Keratinocyte (primary cell): ENCODE data around the gene EDEM1. TPM values are rescaled to one million over a fixed set of nuclear protein-coding genes. Genes with fewer than 3 reads are reported as not detected.
A peak's percentile ranks its signal among the peaks of the same experiment; 100 is the strongest.

Source experiments
- DNase-seq: peaks from one replicate; pipeline ENCODE4 v3.0.0-alpha.2; 2011; ENCODE audit warnings: low read depth, missing footprints, low spot score
- FAIRE-seq: peaks from 2 replicates; lab custom pipeline; 2011; peaks lifted over from hg19 to GRCh38; lab: Jason Lieb, UNC
- H2AFZ ChIP-seq: 2 replicates; pipeline ENCODE4 v1.6.0; 2012; ENCODE audit warnings: low read length, control low read depth, inconsistent platforms; ENCODE audit not compliant: control insufficient read depth
- H3K27ac ChIP-seq: 2 replicates; pipeline ENCODE4 v1.5.1; 2011; ENCODE audit warnings: low read length; ENCODE audit not compliant: control insufficient read depth, insufficient read depth
- H3K27me3 ChIP-seq: 3 replicates; pipeline ENCODE4 v1.6.0; 2011; ENCODE audit warnings: low read length; ENCODE audit not compliant: control insufficient read depth, insufficient read depth; ENCODE audit errors: extremely low read depth
- H3K36me3 ChIP-seq, 2 experiments: 2 replicates in 1 of 2; 3 replicates in 1 of 2; pipeline ENCODE4 v1.5.1; 2011; ENCODE audit warnings: low read length in 2 of 2, mild to moderate bottlenecking in 1 of 2; ENCODE audit not compliant: control insufficient read depth in 2 of 2, insufficient read depth in 2 of 2; ENCODE audit errors: extremely low read depth in 1 of 2
- H3K4me1 ChIP-seq: 3 replicates; pipeline ENCODE4 v1.5.1; 2011; ENCODE audit warnings: low read length; ENCODE audit not compliant: control insufficient read depth, insufficient read depth; ENCODE audit errors: extremely low read depth
- H3K4me2 ChIP-seq: 3 replicates; pipeline ENCODE4 v1.6.0; 2011; ENCODE audit warnings: low read depth, low read length; ENCODE audit not compliant: control insufficient read depth, insufficient read depth; ENCODE audit errors: extremely low read depth
- H3K4me3 ChIP-seq, 3 experiments: fragments of 200-600 bp in 1 of 3; sonication (generic) in 1 of 3; 2 replicates in 2 of 3; 3 replicates in 1 of 3; pipeline ENCODE4 v1.5.1; 2011 to 2016; ENCODE audit warnings: low read length in 3 of 3, mild to moderate bottlenecking in 3 of 3, control low read depth in 2 of 3, inconsistent platforms in 1 of 3, low read depth in 1 of 3, mixed read lengths in 1 of 3, mixed run types in 1 of 3, moderate library complexity in 1 of 3; ENCODE audit not compliant: control insufficient read depth in 2 of 3, insufficient read depth in 2 of 3; ENCODE audit errors: extremely low read depth in 1 of 3
- H3K79me2 ChIP-seq: 2 replicates; pipeline ENCODE4 v1.6.0; 2012; ENCODE audit warnings: low read length; ENCODE audit not compliant: control insufficient read depth, insufficient read depth
- H3K9ac ChIP-seq: 3 replicates; pipeline ENCODE4 v1.6.0; 2011; ENCODE audit warnings: low read length; ENCODE audit not compliant: control insufficient read depth, insufficient read depth; ENCODE audit errors: extremely low read depth
- H3K9me1 ChIP-seq: 3 replicates; pipeline ENCODE4 v1.6.0; 2011; ENCODE audit warnings: low read length; ENCODE audit not compliant: control insufficient read depth, insufficient read depth; ENCODE audit errors: extremely low read depth
- H3K9me3 ChIP-seq: 2 replicates; pipeline ENCODE4 v1.5.1; 2012; ENCODE audit warnings: low read depth, low read length; ENCODE audit not compliant: control insufficient read depth
- H4K20me1 ChIP-seq: 3 replicates; pipeline ENCODE4 v1.6.0; 2011; ENCODE audit warnings: low read length; ENCODE audit not compliant: control insufficient read depth, insufficient read depth; ENCODE audit errors: extremely low read depth
- EZH2 ChIP-seq: IDR thresholded peaks from one replicate; pipeline ENCODE4 v1.6.1; 2012; ENCODE audit warnings: inconsistent platforms, mild to moderate bottlenecking, low read length, moderate library complexity
- dilution Hi-C: fragments of 300-500 bp; cut with MboI; formaldehyde crosslinking; loops from one replicate; pipeline ENCODE4 v1.7.0; 2020; ENCODE audit warnings: low sequenced_read_pairs; ENCODE audit not compliant: extremely low pct_ligation_motif_present
- polyA minus RNA-seq, 3 experiments: library from RNA; depleted of rRNA, polyadenylated mRNA; stranded (reverse); fragments of >200 nt; gene quantifications; 1 replicate in 1 of 3; 2 replicates in 1 of 3; 3 replicates in 1 of 3; pipeline ENCODE4 v1.2.3, GENCODE V29; 2011
- polyA plus RNA-seq, 5 experiments: library from polyadenylated mRNA; depleted of rRNA in 3 of 5; stranded (reverse) in 3 of 5; stranded (forward) in 1 of 5; unstranded in 1 of 5; fragments of >200 nt; gene quantifications; 1 replicate in 1 of 5; 2 replicates in 3 of 5; 3 replicates in 1 of 5; pipeline versions ENCODE4 v1.2.1 to v1.2.3, GENCODE V29; 2011 to 2012; ENCODE audit warnings: missing spikeins in 2 of 5, low read depth in 1 of 5, low replicate concordance in 1 of 5
- TF ChIP-seq, protein P1 (sequence below), 3 experiments: IDR thresholded peaks in 1 of 3; conservative IDR thresholded peaks in 1 of 3; optimal IDR thresholded peaks in 1 of 3; 2 replicates in 2 of 3; 3 replicates in 1 of 3; pipeline versions ENCODE3 to v1.5.1; 2011; ENCODE audit warnings: low read length in 3 of 3, mild to moderate bottlenecking in 3 of 3, moderate library complexity in 2 of 3, control low read depth in 1 of 3, inconsistent platforms in 1 of 3; ENCODE audit not compliant: insufficient read depth in 2 of 3; ENCODE audit errors: extremely low read depth in 1 of 3

Gene EDEM1
- polyA plus RNA-seq (52.4 to 66.8 TPM (median 65.2 TPM) in 3 replicates), polyA minus RNA-seq (53.2 to 88.3 TPM (median 76.5 TPM) in 3 replicates)
- polyA plus RNA-seq (2011; ENCODE audit: low read depth) = 15.3 TPM
- polyA plus RNA-seq (2011; cell fraction: cytosol; rRNA removed) = 32.2 and 50.7 TPM in 2 replicates
- 92.6 and 101 TPM in 2 replicates for polyA plus RNA-seq (2011; cell fraction: nucleus; rRNA removed)
- polyA plus RNA-seq (2012; ENCODE audit: low replicate concordance) = 36.0 and 41.7 TPM in 2 replicates
- polyA minus RNA-seq (2011; cell fraction: cytosol; rRNA and poly(A)+ RNA removed) = 126 TPM
- 97.1 and 198 TPM in 2 replicates for polyA minus RNA-seq (2011; cell fraction: nucleus; rRNA and poly(A)+ RNA removed)

DNA sequence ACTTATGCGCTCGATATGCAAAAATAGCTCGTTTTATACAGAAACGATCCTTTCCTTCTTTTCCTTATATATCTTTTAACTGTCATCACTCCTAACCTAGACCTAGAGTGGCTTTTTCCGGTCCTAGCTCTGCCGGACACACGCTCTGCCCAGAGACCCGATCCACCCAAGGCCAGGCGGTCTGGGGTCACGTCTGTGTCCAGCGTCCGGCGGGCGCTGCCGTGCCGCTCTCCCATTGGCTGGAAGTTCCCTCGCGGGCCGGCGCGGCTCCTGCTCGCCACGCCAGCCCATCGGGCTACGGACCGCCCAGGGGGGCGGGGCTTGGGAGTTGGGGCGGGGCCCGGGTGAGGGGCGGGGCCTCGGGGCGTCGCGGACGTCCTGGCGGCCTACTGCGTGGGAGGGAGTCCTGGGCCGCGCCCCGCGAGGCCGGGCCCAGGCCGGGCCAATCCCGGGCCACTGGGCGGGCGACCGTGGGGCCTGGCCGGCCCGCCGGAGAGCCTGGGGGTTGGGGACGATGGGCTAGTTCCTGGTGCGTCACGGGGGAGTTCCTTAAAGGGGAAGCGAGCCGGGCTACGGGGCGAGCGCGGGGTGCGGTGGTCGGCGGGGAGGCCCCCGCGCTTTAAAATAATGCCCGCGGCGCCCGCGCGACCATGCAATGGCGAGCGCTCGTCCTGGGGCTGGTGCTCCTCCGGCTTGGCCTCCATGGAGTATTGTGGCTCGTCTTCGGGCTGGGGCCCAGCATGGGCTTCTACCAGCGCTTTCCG, at the start of gene EDEM1:
Gene EDEM1, plus strand, starts transcription at position 552 of the 764 bp plus-strand sequence. Its CDS starts 99 bp downstream, at position 651.
- dilution Hi-C loops = no loop called here
- Histone ChIP-seq H3K79me2 (peaks cover 48% of the 10 kb centered on the region), H3K27ac (peak within 1 kb of the TSS; percentile 96), H3K4me1 (peaks cover 26% of the 10 kb centered on the region), H3K9me1 (no peaks in the 10 kb centered on the region), H2AFZ (peak within 1 kb of the TSS; percentile 83), H3K9ac (peak within 1 kb of the TSS; percentile 98), H3K4me3 (peak within 1 kb of the TSS; percentile 76 to 97 (median 97)), H4K20me1 (peaks cover 3% of the 10 kb centered on the region), H3K4me2 (peak within 1 kb of the TSS; percentile 99), H3K36me3 (peaks cover 2 to 8% of the 10 kb centered on the region in 2 experiments), H3K9me3 (no peaks in the 10 kb centered on the region), H3K27me3 (no peaks in the 10 kb centered on the region)
- DNase-seq (peak; percentile 45), FAIRE-seq (no peak)
- TF ChIP-seq, protein P1, sequence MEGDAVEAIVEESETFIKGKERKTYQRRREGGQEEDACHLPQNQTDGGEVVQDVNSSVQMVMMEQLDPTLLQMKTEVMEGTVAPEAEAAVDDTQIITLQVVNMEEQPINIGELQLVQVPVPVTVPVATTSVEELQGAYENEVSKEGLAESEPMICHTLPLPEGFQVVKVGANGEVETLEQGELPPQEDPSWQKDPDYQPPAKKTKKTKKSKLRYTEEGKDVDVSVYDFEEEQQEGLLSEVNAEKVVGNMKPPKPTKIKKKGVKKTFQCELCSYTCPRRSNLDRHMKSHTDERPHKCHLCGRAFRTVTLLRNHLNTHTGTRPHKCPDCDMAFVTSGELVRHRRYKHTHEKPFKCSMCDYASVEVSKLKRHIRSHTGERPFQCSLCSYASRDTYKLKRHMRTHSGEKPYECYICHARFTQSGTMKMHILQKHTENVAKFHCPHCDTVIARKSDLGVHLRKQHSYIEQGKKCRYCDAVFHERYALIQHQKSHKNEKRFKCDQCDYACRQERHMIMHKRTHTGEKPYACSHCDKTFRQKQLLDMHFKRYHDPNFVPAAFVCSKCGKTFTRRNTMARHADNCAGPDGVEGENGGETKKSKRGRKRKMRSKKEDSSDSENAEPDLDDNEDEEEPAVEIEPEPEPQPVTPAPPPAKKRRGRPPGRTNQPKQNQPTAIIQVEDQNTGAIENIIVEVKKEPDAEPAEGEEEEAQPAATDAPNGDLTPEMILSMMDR (optimal IDR thresholded peaks at IDR 0.05 in 1 of 3, IDR thresholded peaks at IDR 0.05 in 1 of 3, conservative IDR thresholded peaks at IDR 0.05 in 1 of 3; ENCODE audit: extremely low read depth in 1 of 3, insufficient read depth in 2 of 3, low read length in 3 of 3) = no peak
- no peak for TF ChIP-seq EZH2

DNA sequence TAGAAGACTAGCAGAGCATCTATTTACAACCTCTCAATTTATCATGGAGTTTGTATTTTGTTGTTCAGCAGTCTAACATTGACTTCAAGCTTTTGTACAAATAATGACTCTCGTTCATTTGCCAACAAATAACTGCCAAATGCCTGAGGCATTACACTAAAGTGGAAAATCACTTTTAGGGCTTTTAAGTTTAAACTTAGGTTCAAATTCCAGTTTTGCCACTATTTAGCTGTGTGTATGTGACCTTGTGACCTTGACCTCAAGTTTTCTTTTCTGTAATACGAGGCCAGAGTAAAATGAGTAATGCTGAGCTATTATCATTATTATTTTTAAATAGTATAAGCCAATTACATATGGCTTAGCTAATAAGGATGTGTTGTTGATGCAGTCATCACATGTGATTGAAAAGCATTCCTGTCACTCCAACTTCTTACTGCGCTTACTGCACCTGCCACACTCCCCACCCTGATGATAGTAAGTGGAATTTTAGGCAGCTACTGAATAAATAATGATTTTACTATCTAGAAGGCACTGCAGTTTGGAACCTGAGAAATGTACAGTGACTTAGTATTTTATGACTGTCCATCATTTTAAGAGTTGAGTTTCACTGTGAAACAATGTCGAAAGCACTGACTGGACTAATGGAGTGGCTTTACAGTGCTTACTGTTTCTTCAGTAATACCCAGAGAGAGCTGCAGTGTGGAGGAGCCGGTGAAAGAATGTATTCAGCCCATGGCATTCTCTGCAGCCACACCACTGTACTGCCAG, 49.1 kb upstream of the EDEM1 start:
- Histone ChIP-seq H3K27ac (no peak overlapping the region), H3K9me3 (no peaks in the 10 kb centered on the region), H3K79me2 (peaks cover 97% of the 10 kb centered on the region), H3K36me3 (no peaks in the 10 kb centered on the region), H3K9ac (no peak overlapping the region), H4K20me1 (peaks cover 10% of the 10 kb centered on the region), H2AFZ (no peak overlapping the region), H3K27me3 (no peaks in the 10 kb centered on the region), H3K4me2 (no peak overlapping the region), H3K4me3 (no peak overlapping the region), H3K4me1 (peaks cover 40% of the 10 kb centered on the region), H3K9me1 (no peaks in the 10 kb centered on the region)
- DNase-seq = no peak
- dilution Hi-C loops = no loop called here
- no peak for FAIRE-seq
- TF ChIP-seq, protein P1 (optimal IDR thresholded peaks at IDR 0.05 in 1 of 3, IDR thresholded peaks at IDR 0.05 in 1 of 3, conservative IDR thresholded peaks at IDR 0.05 in 1 of 3; ENCODE audit: extremely low read depth in 1 of 3, insufficient read depth in 2 of 3, low read length in 3 of 3) = no peak
- TF ChIP-seq EZH2 = no peak
